ENCODE results near the gene LRRTM4.
"Not testable (repeated sequence)": the region's sequence is repeated elsewhere in the genome, so short reads cannot be mapped to it uniquely, and the experiment has no call there.

Gene LRRTM4

GRCh38 chr2:77268626-77269025 is 253.6 kb downstream of the LRRTM4 start:
- DNase-seq (ENCODE audit: low read depth in 1 of 2, low spot score in 1 of 2): no peak
- in situ Hi-C loops (cut with HindIII; ENCODE audit: low pct_unique_long_range_greater_than_20kb, low sequenced_read_pairs): no loop called here
- no peak for TF ChIP-seq JUND (IDR thresholded peaks at IDR 0.05; ENCODE audit: low read depth)

GRCh38 chr2:77232909-77233425 is 289.2 kb downstream of the LRRTM4 start:
- in situ Hi-C loops (cut with HindIII; ENCODE audit: low pct_unique_long_range_greater_than_20kb, low sequenced_read_pairs): no loop called here
- TF ChIP-seq JUND (IDR thresholded peaks at IDR 0.05; ENCODE audit: low read depth): no peak
- no peak for DNase-seq (ENCODE audit: low read depth in 1 of 2, low spot score in 1 of 2)

- DNase-seq (ENCODE audit: low read depth in 1 of 2, low spot score in 1 of 2): no peak
- no peak for TF ChIP-seq JUND (IDR thresholded peaks at IDR 0.05; ENCODE audit: low read depth)
- in situ Hi-C loops (cut with HindIII; ENCODE audit: low pct_unique_long_range_greater_than_20kb, low sequenced_read_pairs): no loop called here
These were observed 293.8 kb downstream of the LRRTM4 start for GRCh38 chr2:77228391-77228790.

- in situ Hi-C loops (cut with HindIII; ENCODE audit: low pct_unique_long_range_greater_than_20kb, low sequenced_read_pairs): no loop called here
- DNase-seq (ENCODE audit: low read depth in 1 of 2, low spot score in 1 of 2): no peak
- no peak for TF ChIP-seq JUND (IDR thresholded peaks at IDR 0.05; ENCODE audit: low read depth)
These were observed 311.5 kb downstream of the LRRTM4 start for GRCh38 chr2:77210725-77211124.

- DNase-seq (ENCODE audit: low read depth in 1 of 2, low spot score in 1 of 2): no peak
- no peak for TF ChIP-seq JUND (IDR thresholded peaks at IDR 0.05; ENCODE audit: low read depth)
- in situ Hi-C loops (cut with HindIII; ENCODE audit: low pct_unique_long_range_greater_than_20kb, low sequenced_read_pairs): no loop called here
These were observed 314.8 kb downstream of the LRRTM4 start for GRCh38 chr2:77207331-77207730.

GRCh38 chr2:77201755-77202154 is 320.4 kb downstream of the LRRTM4 start:
- no peak for TF ChIP-seq JUND (IDR thresholded peaks at IDR 0.05; ENCODE audit: low read depth)
- no peak for DNase-seq (ENCODE audit: low read depth in 1 of 2, low spot score in 1 of 2)
- in situ Hi-C loops (cut with HindIII; ENCODE audit: low pct_unique_long_range_greater_than_20kb, low sequenced_read_pairs): no loop called here

- no peak for TF ChIP-seq JUND (IDR thresholded peaks at IDR 0.05; ENCODE audit: low read depth)
- DNase-seq (ENCODE audit: low read depth in 1 of 2, low spot score in 1 of 2): no peak
- in situ Hi-C loops (cut with HindIII; ENCODE audit: low pct_unique_long_range_greater_than_20kb, low sequenced_read_pairs): no loop called here
These were observed 322.8 kb downstream of the LRRTM4 start for GRCh38 chr2:77199411-77199810.

GRCh38 chr2:77193858-77194448 is 328.2 kb downstream of the LRRTM4 start:
- DNase-seq (ENCODE audit: low read depth in 1 of 2, low spot score in 1 of 2): no peak
- no peak for TF ChIP-seq JUND (IDR thresholded peaks at IDR 0.05; ENCODE audit: low read depth)
- in situ Hi-C loops (cut with HindIII; ENCODE audit: low pct_unique_long_range_greater_than_20kb, low sequenced_read_pairs): no loop called here

GRCh38 chr2:77192811-77193289 is 329.3 kb downstream of the LRRTM4 start:
- DNase-seq (ENCODE audit: low read depth in 1 of 2, low spot score in 1 of 2): peak in 1 of 2 experiments; percentile 4
- in situ Hi-C loops (cut with HindIII; ENCODE audit: low pct_unique_long_range_greater_than_20kb, low sequenced_read_pairs): no loop called here
- no peak for TF ChIP-seq JUND (IDR thresholded peaks at IDR 0.05; ENCODE audit: low read depth)

- in situ Hi-C loops (cut with HindIII; ENCODE audit: low pct_unique_long_range_greater_than_20kb, low sequenced_read_pairs): no loop called here
- TF ChIP-seq JUND (IDR thresholded peaks at IDR 0.05; ENCODE audit: low read depth): no peak
- no peak for DNase-seq (ENCODE audit: low read depth in 1 of 2, low spot score in 1 of 2)
These were observed 330.5 kb downstream of the LRRTM4 start for GRCh38 chr2:77191665-77192064.

- no peak for DNase-seq (ENCODE audit: low read depth in 1 of 2, low spot score in 1 of 2)
- no peak for TF ChIP-seq JUND (IDR thresholded peaks at IDR 0.05; ENCODE audit: low read depth)
- in situ Hi-C loops (cut with HindIII; ENCODE audit: low pct_unique_long_range_greater_than_20kb, low sequenced_read_pairs): no loop called here
These were observed 331.3 kb downstream of the LRRTM4 start for GRCh38 chr2:77190721-77191346.

- in situ Hi-C loops (cut with HindIII; ENCODE audit: low pct_unique_long_range_greater_than_20kb, low sequenced_read_pairs): no loop called here
- TF ChIP-seq JUND (IDR thresholded peaks at IDR 0.05; ENCODE audit: low read depth): no peak
- no peak for DNase-seq (ENCODE audit: low read depth in 1 of 2, low spot score in 1 of 2)
These were observed 337.1 kb downstream of the LRRTM4 start for GRCh38 chr2:77185052-77185451.

- DNase-seq (ENCODE audit: low read depth in 1 of 2, low spot score in 1 of 2): no peak
- in situ Hi-C loops (cut with HindIII; ENCODE audit: low pct_unique_long_range_greater_than_20kb, low sequenced_read_pairs): no loop called here
- TF ChIP-seq JUND (IDR thresholded peaks at IDR 0.05; ENCODE audit: low read depth): no peak
These were observed 342.9 kb downstream of the LRRTM4 start for GRCh38 chr2:77179297-77179696.

GRCh38 chr2:77175266-77175780 is 346.9 kb downstream of the LRRTM4 start:
- DNase-seq (ENCODE audit: low read depth in 1 of 2, low spot score in 1 of 2); in situ Hi-C loops (cut with HindIII; ENCODE audit: low pct_unique_long_range_greater_than_20kb, low sequenced_read_pairs): not testable (repeated sequence)

Data from T47D (cell line).